Body of pancreas (tissue), 4 donors: ENCODE results near the gene DAB2IP.

Source experiments
- POLR2A ChIP-seq, 3 donors: fragments of 450-650 bp; IDR thresholded peaks; one replicate each; pipeline ENCODE4 v1.6.1; 2016; ENCODE audit warnings: antibody characterized with exemption in 3 of 3, mild to moderate bottlenecking in 2 of 3
- TF ChIP-seq, protein P1 (sequence below), 7 experiments: fragments of 450-650 bp in 4 of 7; fragments of 200-600 bp in 3 of 7; sonication (generic) in 3 of 7; IDR thresholded peaks; one replicate each; pipeline ENCODE4 v1.5.1; 2016 to 2019; ENCODE audit warnings: antibody characterized with exemption in 7 of 7

DNA sequence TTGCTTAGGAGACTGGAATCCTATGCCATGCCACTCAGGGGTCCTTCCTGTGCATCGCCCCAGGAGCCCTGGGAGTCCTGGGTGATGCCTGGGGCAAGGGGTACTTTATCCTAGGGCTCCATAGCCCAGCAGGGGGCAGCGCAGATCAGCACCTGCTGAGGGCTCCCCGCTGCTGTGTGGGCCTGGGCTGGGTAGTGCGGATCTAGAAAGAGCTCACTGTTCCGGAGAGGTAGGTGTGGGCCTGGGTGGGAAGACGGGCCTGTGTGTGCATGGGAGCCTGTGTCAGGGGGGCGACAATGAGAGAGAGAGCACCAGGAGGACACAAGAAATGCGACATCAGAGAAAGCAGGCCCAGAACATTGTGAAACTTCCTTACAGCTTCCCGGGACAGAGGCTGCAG, 11.4 kb upstream of the DAB2IP start:
- TF ChIP-seq, protein P1, sequence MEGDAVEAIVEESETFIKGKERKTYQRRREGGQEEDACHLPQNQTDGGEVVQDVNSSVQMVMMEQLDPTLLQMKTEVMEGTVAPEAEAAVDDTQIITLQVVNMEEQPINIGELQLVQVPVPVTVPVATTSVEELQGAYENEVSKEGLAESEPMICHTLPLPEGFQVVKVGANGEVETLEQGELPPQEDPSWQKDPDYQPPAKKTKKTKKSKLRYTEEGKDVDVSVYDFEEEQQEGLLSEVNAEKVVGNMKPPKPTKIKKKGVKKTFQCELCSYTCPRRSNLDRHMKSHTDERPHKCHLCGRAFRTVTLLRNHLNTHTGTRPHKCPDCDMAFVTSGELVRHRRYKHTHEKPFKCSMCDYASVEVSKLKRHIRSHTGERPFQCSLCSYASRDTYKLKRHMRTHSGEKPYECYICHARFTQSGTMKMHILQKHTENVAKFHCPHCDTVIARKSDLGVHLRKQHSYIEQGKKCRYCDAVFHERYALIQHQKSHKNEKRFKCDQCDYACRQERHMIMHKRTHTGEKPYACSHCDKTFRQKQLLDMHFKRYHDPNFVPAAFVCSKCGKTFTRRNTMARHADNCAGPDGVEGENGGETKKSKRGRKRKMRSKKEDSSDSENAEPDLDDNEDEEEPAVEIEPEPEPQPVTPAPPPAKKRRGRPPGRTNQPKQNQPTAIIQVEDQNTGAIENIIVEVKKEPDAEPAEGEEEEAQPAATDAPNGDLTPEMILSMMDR (IDR thresholded peaks at IDR 0.05): peak; percentile 49 to 73 (median 60)
- no peak for TF ChIP-seq POLR2A (IDR thresholded peaks at IDR 0.05)
